Measurements from ENCODE around the gene RIC1. TPM values are rescaled to one million over a fixed set of nuclear protein-coding genes. Genes with fewer than 3 reads are reported as not detected.

Gene RIC1
- total and polyA plus RNA-seq, 2 of the 8 experiments (the other 6 are each of a cell fraction or from before 2014, with no cell fraction given), result 10.7 to 24.5 TPM

GRCh38 chr9:5582835-5583195 is 46.1 kb upstream of the RIC1 start (continued):
- TF ChIP-seq SIRT6 (IDR thresholded peaks at IDR 0.05; ENCODE audit: low read length) (no peak), RAD21 (IDR thresholded peaks at IDR 0.05 in 1 of 2, conservative IDR thresholded peaks at IDR 0.05 in 1 of 2; ENCODE audit: low read depth in 2 of 2, low read length in 2 of 2) (no peak), E2F6 (IDR thresholded peaks at IDR 0.05) (no peak)
